ENCODE data around the gene NFATC2.

- TF ChIP-seq POLR2A (IDR thresholded peaks at IDR 0.05) (no peak), EP300 (IDR thresholded peaks at IDR 0.05) (no peak), CTCF (IDR thresholded peaks at IDR 0.05) (no peak)
Measured at GRCh38 chr20:51452091-51452613, 90.4 kb downstream of the NFATC2 start.
